H1 (cell line): ENCODE measurements around the gene CHEK2.
"Not testable (repeated sequence)": the region's sequence is repeated elsewhere in the genome, so short reads cannot be mapped to it uniquely, and the experiment has no call there.

Source experiments
- CTCF ChIP-seq, 3 experiments: IDR thresholded peaks; 1 replicate in 2 of 3; 2 replicates in 1 of 3; pipeline versions ENCODE4 v1.5.1 to v1.6.1; 2011; ENCODE audit warnings: low read length in 3 of 3, mild to moderate bottlenecking in 3 of 3, inconsistent platforms in 2 of 3, low read depth in 1 of 3, moderate library complexity in 1 of 3; ENCODE audit not compliant: insufficient read depth in 1 of 3; ENCODE audit errors: control extremely low read depth in 1 of 3
- NRF1 ChIP-seq: IDR thresholded peaks from 2 replicates; pipeline ENCODE4 v1.6.1; 2011; ENCODE audit warnings: mild to moderate bottlenecking, low read depth, low read length, improper control_type of control experiment
- RAD21 ChIP-seq, 2 experiments: IDR thresholded peaks in 1 of 2; conservative IDR thresholded peaks in 1 of 2; 2 replicates each; pipeline ENCODE4 v1.6.1; 2011; ENCODE audit warnings: low read depth in 2 of 2, low read length in 2 of 2, improper control_type of control experiment in 1 of 2, inconsistent platforms in 1 of 2, mild to moderate bottlenecking in 1 of 2, moderate library complexity in 1 of 2
- YY1 ChIP-seq: IDR thresholded peaks from 2 replicates; pipeline ENCODE4 v1.6.1; 2011; ENCODE audit warnings: low read depth, mild to moderate bottlenecking, low read length

- TF ChIP-seq CTCF (IDR thresholded peaks at IDR 0.05; ENCODE audit: control extremely low read depth in 1 of 3, insufficient read depth in 1 of 3, low read depth in 1 of 3, low read length in 3 of 3); NRF1; YY1; RAD21 (IDR thresholded peaks at IDR 0.05 in 1 of 2, conservative IDR thresholded peaks at IDR 0.05 in 1 of 2; ENCODE audit: low read depth in 2 of 2, low read length in 2 of 2): not testable (repeated sequence)
Measured at GRCh38 chr22:28679611-28680287, 61.9 kb downstream of the CHEK2 start, which contains the start of gene TTC28.
